Testis (tissue), 3 donors: Measurements from ENCODE around the gene AUTS2. TPM values are rescaled to one million over a fixed set of nuclear protein-coding genes. Genes with fewer than 3 reads are reported as not detected.

Source experiments
- DNase-seq: peaks from one replicate; pipeline ENCODE4 v3.0.0-alpha.2; 2019
- H3K27ac ChIP-seq, 2 donors: fragments of 200-600 bp; sonication (generic); one replicate each; pipeline ENCODE4 v1.5.1; 2019
- H3K27me3 ChIP-seq: fragments of 200-600 bp; sonication (generic); one replicate; pipeline ENCODE4 v1.5.1; 2019
- H3K36me3 ChIP-seq: fragments of 200-600 bp; sonication (generic); one replicate; pipeline ENCODE4 v1.5.1; 2017; ENCODE audit warnings: low read depth; ENCODE audit errors: missing control alignments
- H3K4me1 ChIP-seq: fragments of 200-600 bp; sonication (generic); one replicate; pipeline ENCODE4 v1.5.1; 2019
- H3K4me3 ChIP-seq, 2 donors: fragments of 200-600 bp; sonication (generic); one replicate each; pipeline ENCODE4 v1.5.1; 2017 to 2019
- H3K9me3 ChIP-seq: fragments of 200-600 bp; sonication (generic); one replicate; pipeline ENCODE4 v1.5.1; 2017
- POLR2A ChIP-seq: fragments of 450-650 bp; IDR thresholded peaks from one replicate; pipeline ENCODE4 v1.6.1; 2017; ENCODE audit warnings: antibody characterized with exemption, mild to moderate bottlenecking, moderate library complexity
- WGBS, 2 donors: methylation state at CpG; one replicate each; pipeline ENCODE4 v1.1.5; 2018; 5-methylcytosine and 5-hydroxymethylcytosine counted together
- intact Hi-C: fragments of 100-400 bp; cut with DNase I; formaldehyde crosslinking; loops from one replicate; pipeline ENCODE4 v1.15.1; 2023; ENCODE audit warnings: low total_unique reads
- polyA plus RNA-seq: library from polyadenylated mRNA; stranded (reverse); fragments of 350-450 nt; fragmentation: Illumina TruSeq; extraction: RNeasy Lipid Tissue Mini Kit (QIAGEN cat#74804); gene quantifications from one replicate; pipeline ENCODE4 v1.2.3, GENCODE V29; 2014; ENCODE audit warnings: low read depth, low replicate concordance; ENCODE audit not compliant: insufficient read depth
- total RNA-seq, 2 donors: library from RNA; depleted of rRNA; stranded (reverse); fragments of >200 nt; gene quantifications; one replicate each; pipeline ENCODE4 v1.2.3, GENCODE V29; 2016
- TF ChIP-seq, protein P1 (sequence below), 3 experiments: fragments of 450-650 bp in 2 of 3; fragments of 200-600 bp in 1 of 3; sonication (generic) in 1 of 3; IDR thresholded peaks; one replicate each; pipeline ENCODE4 v1.5.1; 2016 to 2019; ENCODE audit warnings: antibody characterized with exemption in 3 of 3, mild to moderate bottlenecking in 2 of 3, moderate library complexity in 1 of 3

Gene AUTS2
- total and polyA plus RNA-seq, 3 donors from 2014 or later, result 21.3 to 75.5 (median 56.1) TPM

DNA sequence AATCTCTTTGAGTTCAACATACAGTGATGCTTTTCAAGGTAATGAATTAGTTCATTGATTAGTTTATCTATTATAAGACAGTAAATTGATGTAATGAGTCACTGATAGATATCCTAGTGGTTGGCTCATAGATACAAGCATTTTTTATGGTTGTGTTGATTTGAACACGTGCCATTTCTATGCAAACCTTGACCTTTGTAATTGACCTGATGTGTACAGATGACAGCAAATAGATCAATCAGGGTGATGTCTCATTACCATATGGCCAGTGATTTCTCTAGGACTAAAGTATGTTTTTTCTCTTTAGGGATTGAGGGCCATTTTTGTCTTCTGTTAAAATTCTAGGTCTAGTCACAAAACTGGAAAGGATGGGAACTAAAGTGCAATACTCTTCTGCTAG is 773.4 kb downstream of the AUTS2 start:
- no peaks in the 10 kb centered on the region for H3K36me3 ChIP-seq
- WGBS, 2 donors, result 67 to 76% methylated on average over 1 of the region's 1 CpG
- no peaks in the 10 kb centered on the region for H3K9me3 ChIP-seq
- DNase-seq, result no peak
- H3K4me1 ChIP-seq, result no peaks in the 10 kb centered on the region
- TF ChIP-seq, protein P1, sequence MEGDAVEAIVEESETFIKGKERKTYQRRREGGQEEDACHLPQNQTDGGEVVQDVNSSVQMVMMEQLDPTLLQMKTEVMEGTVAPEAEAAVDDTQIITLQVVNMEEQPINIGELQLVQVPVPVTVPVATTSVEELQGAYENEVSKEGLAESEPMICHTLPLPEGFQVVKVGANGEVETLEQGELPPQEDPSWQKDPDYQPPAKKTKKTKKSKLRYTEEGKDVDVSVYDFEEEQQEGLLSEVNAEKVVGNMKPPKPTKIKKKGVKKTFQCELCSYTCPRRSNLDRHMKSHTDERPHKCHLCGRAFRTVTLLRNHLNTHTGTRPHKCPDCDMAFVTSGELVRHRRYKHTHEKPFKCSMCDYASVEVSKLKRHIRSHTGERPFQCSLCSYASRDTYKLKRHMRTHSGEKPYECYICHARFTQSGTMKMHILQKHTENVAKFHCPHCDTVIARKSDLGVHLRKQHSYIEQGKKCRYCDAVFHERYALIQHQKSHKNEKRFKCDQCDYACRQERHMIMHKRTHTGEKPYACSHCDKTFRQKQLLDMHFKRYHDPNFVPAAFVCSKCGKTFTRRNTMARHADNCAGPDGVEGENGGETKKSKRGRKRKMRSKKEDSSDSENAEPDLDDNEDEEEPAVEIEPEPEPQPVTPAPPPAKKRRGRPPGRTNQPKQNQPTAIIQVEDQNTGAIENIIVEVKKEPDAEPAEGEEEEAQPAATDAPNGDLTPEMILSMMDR (IDR thresholded peaks at IDR 0.05), result no peak
- no peak for TF ChIP-seq POLR2A
- H3K27ac ChIP-seq, result no peak overlapping the region
- no peak overlapping the region for H3K4me3 ChIP-seq
- intact Hi-C loops, result no loop called here
- H3K27me3 ChIP-seq, result no peaks in the 10 kb centered on the region

DNA sequence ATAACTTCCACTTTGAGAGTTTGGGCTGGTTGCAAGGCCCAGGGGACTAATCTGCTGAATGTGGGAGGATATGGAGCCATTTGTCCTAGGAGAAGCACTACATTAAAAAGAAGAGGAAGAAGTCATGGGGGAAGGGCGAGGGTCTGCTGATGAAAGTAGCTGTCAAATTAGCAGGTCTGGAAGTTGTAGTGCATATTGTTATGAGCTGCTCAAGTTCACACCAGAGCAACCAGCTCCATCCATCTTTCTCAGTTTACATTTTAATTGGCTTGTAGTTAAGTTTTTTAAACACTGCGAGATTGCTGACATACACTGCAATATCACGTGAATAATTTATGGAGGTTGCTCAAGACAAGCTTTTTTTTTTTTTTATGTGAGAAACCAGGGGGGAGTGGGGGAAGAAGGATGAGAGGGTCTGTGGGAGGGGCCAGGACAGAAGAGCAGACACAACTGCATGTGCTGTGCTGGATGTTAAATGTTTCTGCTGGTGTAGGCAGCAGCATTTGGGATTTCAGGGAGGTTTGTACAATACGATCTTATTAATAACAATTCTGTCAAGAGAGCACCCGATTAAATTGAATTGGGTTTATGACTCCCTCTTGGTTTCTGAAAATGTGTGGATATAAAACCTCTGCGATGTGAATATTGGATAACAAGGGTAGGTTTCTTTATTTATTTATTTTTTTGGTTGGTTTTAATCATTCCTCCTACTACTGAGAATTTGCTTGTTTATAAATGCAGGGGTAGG is 774.7 kb downstream of the AUTS2 start:
- intact Hi-C loops, result no loop called here
- Histone ChIP-seq H3K9me3 (no peaks in the 10 kb centered on the region), H3K4me1 (no peaks in the 10 kb centered on the region), H3K27ac (no peak overlapping the region), H3K36me3 (no peaks in the 10 kb centered on the region), H3K4me3 (no peak overlapping the region), H3K27me3 (no peaks in the 10 kb centered on the region)
- TF ChIP-seq, protein P1 (IDR thresholded peaks at IDR 0.05), result no peak
- no peak for TF ChIP-seq POLR2A
- WGBS, 2 donors, result 70 to 77% methylated on average over 6 of the region's 6 CpGs
- DNase-seq, result no peak

DNA sequence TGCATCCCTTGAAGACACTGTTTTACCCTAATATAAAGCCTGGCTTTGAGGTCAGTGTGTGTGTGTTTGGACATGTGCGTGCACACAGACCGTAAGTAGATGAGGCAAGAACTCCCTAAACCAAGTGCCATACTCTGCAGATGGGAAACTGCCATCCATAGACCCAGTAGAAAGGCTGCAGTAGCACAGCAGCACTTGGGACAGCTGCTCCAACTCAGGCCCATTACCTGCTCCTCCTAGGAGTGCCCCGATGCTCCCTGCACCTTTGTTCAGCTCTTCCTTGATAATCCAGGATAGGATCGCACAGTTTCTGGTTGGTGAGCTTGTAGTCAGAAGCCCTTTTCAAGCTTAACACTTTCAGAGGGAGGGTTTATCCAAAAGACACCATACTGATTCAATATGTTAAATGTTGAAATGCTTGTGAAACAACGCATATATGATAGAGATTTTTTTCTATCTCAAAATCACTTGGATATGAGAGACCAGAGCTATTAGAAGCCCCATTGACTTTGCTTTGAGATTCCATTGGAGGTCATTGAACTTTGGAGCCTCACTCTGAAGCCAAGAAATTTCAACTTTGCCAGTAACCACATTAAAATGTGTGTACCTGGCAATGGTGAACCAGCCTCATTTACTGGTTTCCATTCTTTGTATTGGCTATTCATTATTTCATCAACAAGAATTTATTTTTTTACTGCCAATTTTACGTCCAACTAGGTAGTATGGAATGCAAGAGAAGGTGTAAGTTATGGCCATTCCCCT is 776.7 kb downstream of the AUTS2 start:
- intact Hi-C loops, result no loop called here
- TF ChIP-seq POLR2A, result no peak
- TF ChIP-seq, protein P1 (IDR thresholded peaks at IDR 0.05), result no peak
- H3K9me3 ChIP-seq, result no peaks in the 10 kb centered on the region
- DNase-seq, result no peak
- no peak overlapping the region for H3K4me3 ChIP-seq
- no peaks in the 10 kb centered on the region for H3K4me1 ChIP-seq
- no peak overlapping the region for H3K27ac ChIP-seq
- no peaks in the 10 kb centered on the region for H3K36me3 ChIP-seq
- WGBS, 2 donors, result 94 to 97% methylated on average over 6 of the region's 6 CpGs
- no peaks in the 10 kb centered on the region for H3K27me3 ChIP-seq

DNA sequence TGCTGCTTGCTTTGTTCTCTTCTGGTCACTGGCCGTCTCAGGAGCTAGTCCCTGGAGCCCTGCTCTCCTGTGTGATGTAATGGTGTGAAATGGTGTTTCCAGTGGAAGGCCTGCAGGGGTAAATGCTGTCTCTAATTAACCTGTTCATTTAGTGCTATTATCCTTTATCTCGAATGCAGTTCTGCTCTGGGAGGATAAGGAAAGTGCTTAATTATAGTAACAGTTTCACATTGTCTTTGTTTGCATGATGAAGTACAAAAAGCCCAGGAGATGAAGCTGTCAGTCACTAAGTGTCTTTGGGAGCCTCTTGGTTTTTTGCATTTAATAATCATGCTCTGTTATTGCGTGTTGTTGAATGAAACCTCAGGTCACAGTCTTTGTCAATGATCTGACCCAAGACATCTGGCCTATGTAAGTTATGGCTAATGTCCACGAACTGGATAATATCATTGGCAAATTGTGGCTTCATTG is 778.3 kb downstream of the AUTS2 start:
- 64 to 72% methylated on average over 4 of the region's 4 CpGs for WGBS, 2 donors
- no peaks in the 10 kb centered on the region for H3K27me3 ChIP-seq
- no peaks in the 10 kb centered on the region for H3K9me3 ChIP-seq
- intact Hi-C loops, result no loop called here
- no peaks in the 10 kb centered on the region for H3K4me1 ChIP-seq
- no peak for DNase-seq
- TF ChIP-seq POLR2A, result no peak
- TF ChIP-seq, protein P1 (IDR thresholded peaks at IDR 0.05), result no peak
- H3K36me3 ChIP-seq, result no peaks in the 10 kb centered on the region
- H3K4me3 ChIP-seq, result no peak overlapping the region
- no peak overlapping the region for H3K27ac ChIP-seq
